ENCODE measurements around the gene SMIM29. TPM values are rescaled to one million over a fixed set of nuclear protein-coding genes. Genes with fewer than 3 reads are reported as not detected.

The SMIM29 gene
- polyA plus RNA-seq, 1 donor (not counting 4 experiments of a cell fraction or from before 2014, with no cell fraction given), result 27.4 TPM

DNA sequence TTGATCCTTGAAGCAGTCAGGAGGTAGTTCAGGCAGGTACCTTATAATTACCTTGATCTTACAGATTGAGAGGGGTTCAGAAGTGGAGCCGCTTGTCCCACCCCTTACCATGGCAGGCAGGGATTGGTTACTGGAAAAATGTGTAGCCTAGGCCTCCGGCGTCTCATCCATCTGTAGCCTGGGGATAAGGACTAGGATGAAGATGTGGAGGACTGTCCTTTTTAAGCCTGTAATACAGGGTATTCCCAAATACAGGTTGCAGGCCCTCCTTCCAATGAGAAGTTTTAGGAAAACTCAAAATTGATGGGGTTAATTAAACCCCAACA lies 9.3 kb downstream of the SMIM29 start:
- Histone ChIP-seq H3K9ac (ENCODE audit: control insufficient read depth, extremely low read depth, insufficient read depth, low read length) (peak overlapping the region; percentile 88), H4K20me1 (ENCODE audit: control insufficient read depth, extremely low read depth, insufficient read depth, low read length) (peaks cover 16% of the 10 kb centered on the region), H3K4me1 (ENCODE audit: control insufficient read depth, extremely low read depth, insufficient read depth, low read length) (peaks cover 67% of the 10 kb centered on the region), H3K4me3 (ENCODE audit: control insufficient read depth in 2 of 3, extremely low read depth in 1 of 3, insufficient read depth in 2 of 3, low read depth in 1 of 3, low read length in 3 of 3) (peak overlapping the region in 2 of 3 experiments; percentile 90 to 94), H3K9me1 (ENCODE audit: control insufficient read depth, extremely low read depth, insufficient read depth, low read length) (peaks cover 10% of the 10 kb centered on the region), H3K36me3 (ENCODE audit: control insufficient read depth in 2 of 2, extremely low read depth in 1 of 2, insufficient read depth in 2 of 2, low read length in 2 of 2) (peaks cover 22 to 40% of the 10 kb centered on the region in 2 experiments), H3K27me3 (ENCODE audit: control insufficient read depth, extremely low read depth, insufficient read depth, low read length) (no peaks in the 10 kb centered on the region), H3K4me2 (ENCODE audit: control insufficient read depth, extremely low read depth, insufficient read depth, low read depth, low read length) (peak overlapping the region; percentile 97), H2AFZ (ENCODE audit: control insufficient read depth, low read length) (no peak overlapping the region), H3K79me2 (ENCODE audit: control insufficient read depth, insufficient read depth, low read length) (peaks cover 37% of the 10 kb centered on the region), H3K9me3 (ENCODE audit: control insufficient read depth, low read depth, low read length) (no peaks in the 10 kb centered on the region), H3K27ac (ENCODE audit: control insufficient read depth, insufficient read depth, low read length) (peak overlapping the region; percentile 81)
- no peak for FAIRE-seq
- DNase-seq (ENCODE audit: low read depth, low spot score), result no peak
- dilution Hi-C loops (cut with MboI; ENCODE audit: extremely low pct_ligation_motif_present, low sequenced_read_pairs), result no loop called here
- TF ChIP-seq EZH2 (IDR thresholded peaks at IDR 0.05; ENCODE audit: low read length), result no peak
- TF ChIP-seq, protein P1, sequence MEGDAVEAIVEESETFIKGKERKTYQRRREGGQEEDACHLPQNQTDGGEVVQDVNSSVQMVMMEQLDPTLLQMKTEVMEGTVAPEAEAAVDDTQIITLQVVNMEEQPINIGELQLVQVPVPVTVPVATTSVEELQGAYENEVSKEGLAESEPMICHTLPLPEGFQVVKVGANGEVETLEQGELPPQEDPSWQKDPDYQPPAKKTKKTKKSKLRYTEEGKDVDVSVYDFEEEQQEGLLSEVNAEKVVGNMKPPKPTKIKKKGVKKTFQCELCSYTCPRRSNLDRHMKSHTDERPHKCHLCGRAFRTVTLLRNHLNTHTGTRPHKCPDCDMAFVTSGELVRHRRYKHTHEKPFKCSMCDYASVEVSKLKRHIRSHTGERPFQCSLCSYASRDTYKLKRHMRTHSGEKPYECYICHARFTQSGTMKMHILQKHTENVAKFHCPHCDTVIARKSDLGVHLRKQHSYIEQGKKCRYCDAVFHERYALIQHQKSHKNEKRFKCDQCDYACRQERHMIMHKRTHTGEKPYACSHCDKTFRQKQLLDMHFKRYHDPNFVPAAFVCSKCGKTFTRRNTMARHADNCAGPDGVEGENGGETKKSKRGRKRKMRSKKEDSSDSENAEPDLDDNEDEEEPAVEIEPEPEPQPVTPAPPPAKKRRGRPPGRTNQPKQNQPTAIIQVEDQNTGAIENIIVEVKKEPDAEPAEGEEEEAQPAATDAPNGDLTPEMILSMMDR (optimal IDR thresholded peaks at IDR 0.05 in 1 of 3, IDR thresholded peaks at IDR 0.05 in 1 of 3, conservative IDR thresholded peaks at IDR 0.05 in 1 of 3; ENCODE audit: extremely low read depth in 1 of 3, insufficient read depth in 2 of 3, low read length in 3 of 3), result no peak

DNA sequence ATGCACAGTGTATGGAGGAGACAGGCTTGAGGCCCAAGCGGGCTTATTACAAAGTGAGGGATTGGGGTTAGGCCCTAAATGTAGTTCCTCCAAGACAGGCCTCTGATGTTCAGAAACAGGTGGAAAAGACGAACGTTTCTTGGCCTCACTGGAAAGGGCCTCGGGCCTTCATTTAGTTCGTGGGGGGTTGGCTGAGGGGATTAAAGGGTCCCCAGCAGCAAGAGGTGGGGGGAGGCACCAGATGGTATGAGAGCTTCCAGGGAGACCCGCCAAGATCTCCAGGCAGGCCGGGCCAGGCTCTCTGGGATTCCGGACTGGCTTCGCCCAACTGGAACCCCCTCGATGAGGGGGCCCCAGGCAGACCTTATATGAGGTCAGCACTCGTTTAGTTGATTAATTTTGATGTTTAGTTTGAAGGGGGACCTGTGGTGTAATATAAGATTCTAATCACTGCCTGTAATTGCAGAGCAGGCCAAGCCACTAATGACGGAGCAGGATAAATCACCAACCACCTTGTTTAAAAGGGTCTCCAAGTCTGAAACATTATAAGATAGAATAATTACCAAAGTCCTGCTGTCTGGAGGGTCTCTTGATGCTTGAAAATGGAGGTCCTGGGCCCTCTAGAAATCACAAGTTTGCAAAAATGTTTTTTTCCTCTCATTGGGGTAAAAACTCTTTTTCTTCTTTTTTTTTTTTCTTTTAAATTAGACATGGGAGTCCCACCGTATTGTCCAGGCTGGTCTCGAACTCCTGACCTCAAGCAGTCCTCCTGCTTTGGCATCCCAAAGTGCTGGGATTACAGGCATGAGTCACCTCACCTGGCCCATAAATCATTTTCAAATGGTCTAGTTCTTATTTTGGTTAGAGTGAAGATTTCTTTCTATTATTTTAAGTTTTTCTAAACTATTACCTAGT lies 10.0 kb downstream of the SMIM29 start:
- DNase-seq (ENCODE audit: low read depth, low spot score) (no peak), FAIRE-seq (no peak)
- Histone ChIP-seq H3K9ac (ENCODE audit: control insufficient read depth, extremely low read depth, insufficient read depth, low read length) (peak overlapping the region; percentile 88), H3K36me3 (ENCODE audit: control insufficient read depth in 2 of 2, extremely low read depth in 1 of 2, insufficient read depth in 2 of 2, low read length in 2 of 2) (peaks cover 22 to 40% of the 10 kb centered on the region in 2 experiments), H3K9me3 (ENCODE audit: control insufficient read depth, low read depth, low read length) (no peaks in the 10 kb centered on the region), H3K9me1 (ENCODE audit: control insufficient read depth, extremely low read depth, insufficient read depth, low read length) (peaks cover 10% of the 10 kb centered on the region), H4K20me1 (ENCODE audit: control insufficient read depth, extremely low read depth, insufficient read depth, low read length) (peaks cover 12% of the 10 kb centered on the region), H3K27ac (ENCODE audit: control insufficient read depth, insufficient read depth, low read length) (peak overlapping the region; percentile 81), H3K4me1 (ENCODE audit: control insufficient read depth, extremely low read depth, insufficient read depth, low read length) (peaks cover 61% of the 10 kb centered on the region), H2AFZ (ENCODE audit: control insufficient read depth, low read length) (no peak overlapping the region), H3K4me3 (ENCODE audit: control insufficient read depth in 2 of 3, extremely low read depth in 1 of 3, insufficient read depth in 2 of 3, low read depth in 1 of 3, low read length in 3 of 3) (peak overlapping the region; percentile 82 to 94 (median 90)), H3K4me2 (ENCODE audit: control insufficient read depth, extremely low read depth, insufficient read depth, low read depth, low read length) (peak overlapping the region; percentile 97), H3K27me3 (ENCODE audit: control insufficient read depth, extremely low read depth, insufficient read depth, low read length) (no peaks in the 10 kb centered on the region), H3K79me2 (ENCODE audit: control insufficient read depth, insufficient read depth, low read length) (peaks cover 37% of the 10 kb centered on the region)
- TF ChIP-seq EZH2 (IDR thresholded peaks at IDR 0.05; ENCODE audit: low read length), result no peak
- TF ChIP-seq, protein P1 (optimal IDR thresholded peaks at IDR 0.05 in 1 of 3, IDR thresholded peaks at IDR 0.05 in 1 of 3, conservative IDR thresholded peaks at IDR 0.05 in 1 of 3; ENCODE audit: extremely low read depth in 1 of 3, insufficient read depth in 2 of 3, low read length in 3 of 3), result no peak
- dilution Hi-C loops (cut with MboI; ENCODE audit: extremely low pct_ligation_motif_present, low sequenced_read_pairs), result no loop called here
